HepG2 (cell line): ENCODE measurements around the gene IKZF3. TPM values are rescaled to one million over a fixed set of nuclear protein-coding genes. Genes with fewer than 3 reads are reported as not detected.
A peak's percentile ranks its signal among the peaks of the same experiment; 100 is the strongest.

Source experiments
- GATAD2A ChIP-seq: IDR thresholded peaks from 2 replicates; pipeline ENCODE4 v1.6.1; 2016
- IRF2 ChIP-seq: IDR thresholded peaks from 2 replicates; pipeline ENCODE4 v1.6.1; 2018; ENCODE audit warnings: missing genetic modification reagents, missing compliant biosample characterization
- RBFOX2 ChIP-seq: fragments of 200-400 bp; formaldehyde crosslinking; IDR thresholded peaks from 2 replicates; pipeline ENCODE4 v1.6.1; 2017; ENCODE audit warnings: low read depth, mild to moderate bottlenecking, low read length
- SMAD3 ChIP-seq: sonication (generic); formaldehyde crosslinking; IDR thresholded peaks from 2 replicates; pipeline ENCODE4 v1.4.0; 2020; ENCODE audit warnings: missing genetic modification reagents
- THYN1 ChIP-seq: sonication (generic); formaldehyde crosslinking; IDR thresholded peaks from 2 replicates; pipeline ENCODE4 v1.8.1; 2023; ENCODE audit warnings: low read depth, mild to moderate bottlenecking, moderate library complexity, missing genetic modification reagents, borderline replicate concordance
- ZFY ChIP-seq: sonication (generic); formaldehyde crosslinking; IDR thresholded peaks from 2 replicates; pipeline ENCODE4 v1.4.0; 2020; ENCODE audit warnings: missing genetic modification reagents
- ZNF510 ChIP-seq: sonication (generic); formaldehyde crosslinking; IDR thresholded peaks from 2 replicates; pipeline ENCODE4 v1.4.0; 2020; ENCODE audit warnings: low read depth, mild to moderate bottlenecking, missing genetic modification reagents
- ZNF670 ChIP-seq: sonication (generic); formaldehyde crosslinking; IDR thresholded peaks from 2 replicates; pipeline ENCODE4 v1.8.0; 2022; ENCODE audit warnings: mild to moderate bottlenecking, missing genetic modification reagents, borderline replicate concordance
- polyA plus RNA-seq, 8 experiments: library from polyadenylated mRNA; depleted of rRNA in 3 of 8; stranded (reverse) in 7 of 8; unstranded in 1 of 8; fragments of >200 nt; fragmentation: Illumina TruSeq in 4 of 8; extraction: Trizol in 4 of 8; gene quantifications; 2 replicates each; pipeline versions ENCODE4 v1.2.1 to v1.2.3, GENCODE V29; 2011 to 2016; ENCODE audit warnings: low read depth in 4 of 8, missing spikeins in 1 of 8, mixed read lengths in 1 of 8; ENCODE audit not compliant: insufficient read depth in 1 of 8
- total RNA-seq, 5 experiments: library from RNA; depleted of rRNA; stranded (reverse); fragments of >200 nt; fragmentation: Illumina TruSeq; extraction: Trizol; gene quantifications; 2 replicates each; pipeline ENCODE4 v1.2.3, GENCODE V29; 2016; ENCODE audit warnings: low read depth in 1 of 5
- TF ChIP-seq, protein P1 (sequence below): sonication (generic); formaldehyde crosslinking; IDR thresholded peaks from 2 replicates; pipeline ENCODE4 v1.8.0; 2022; ENCODE audit warnings: low read depth, missing genetic modification reagents
- TF ChIP-seq, protein P2 (sequence below): fragments of 450-650 bp; IDR thresholded peaks from 2 replicates; pipeline ENCODE4 v1.6.1; 2016
- TF ChIP-seq, protein P3 (sequence below): sonication (generic); formaldehyde crosslinking; IDR thresholded peaks from 2 replicates; pipeline ENCODE4 v1.4.0; 2020; ENCODE audit warnings: missing genetic modification reagents
- TF ChIP-seq, protein P4 (sequence below): IDR thresholded peaks from 2 replicates; pipeline ENCODE4 v1.6.1; 2016; ENCODE audit warnings: missing compliant biosample characterization, missing genetic modification reagents, borderline replicate concordance
- TF ChIP-seq, protein P5 (sequence below): sonication (generic); formaldehyde crosslinking; IDR thresholded peaks from 2 replicates; pipeline ENCODE4 v1.4.0; 2020; ENCODE audit warnings: mild to moderate bottlenecking, low read depth, missing genetic modification reagents
- TF ChIP-seq, protein P6 (sequence below): fragments of 450-650 bp; IDR thresholded peaks from 2 replicates; pipeline ENCODE4 v1.6.1; 2017

The IKZF3 gene
- total and polyA plus RNA-seq, 2 of the 13 experiments (the other 11 are each of a cell fraction or from before 2014, with no cell fraction given) = not detected

DNA sequence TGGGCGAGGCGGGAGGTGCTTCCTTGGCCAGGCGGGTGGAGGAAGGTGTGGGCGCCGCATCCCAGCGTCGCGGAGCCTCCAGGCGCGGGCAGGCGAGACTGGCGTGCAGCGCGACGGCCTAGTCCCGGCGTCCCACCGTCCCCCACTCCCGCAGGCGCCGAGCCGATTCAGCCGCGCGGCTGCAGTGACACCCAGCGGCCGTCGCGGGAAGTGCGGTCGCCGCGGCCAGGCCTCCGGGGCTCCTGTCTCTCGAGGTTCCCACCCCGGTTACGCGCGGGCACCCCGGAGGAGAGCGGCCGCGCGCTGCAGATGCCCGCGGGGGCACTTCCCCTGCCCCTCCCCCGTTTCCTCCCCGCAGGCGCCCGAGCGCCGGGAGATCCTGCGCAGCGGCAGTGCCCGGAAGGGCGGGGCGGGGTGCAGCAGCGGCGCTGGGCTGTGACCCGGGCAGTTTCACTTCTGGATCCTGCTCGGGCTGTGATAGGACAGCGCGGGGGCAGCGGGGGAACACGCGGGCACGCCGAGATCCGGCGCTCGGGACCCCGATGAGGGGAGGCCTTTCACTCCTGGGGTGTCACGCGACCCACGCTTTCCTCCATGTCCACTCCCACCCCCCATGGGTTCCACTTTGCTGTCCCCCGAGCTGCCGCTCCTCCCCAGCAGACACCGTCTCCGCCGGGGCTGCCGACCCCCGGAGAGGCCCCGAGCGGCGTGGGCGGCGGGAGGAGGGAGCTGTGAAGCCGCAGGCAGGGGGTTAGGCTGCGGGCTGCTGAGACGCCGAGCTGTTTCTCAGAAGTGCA, 109.8 kb downstream of the IKZF3 start (continued):
- TF ChIP-seq, protein P1, sequence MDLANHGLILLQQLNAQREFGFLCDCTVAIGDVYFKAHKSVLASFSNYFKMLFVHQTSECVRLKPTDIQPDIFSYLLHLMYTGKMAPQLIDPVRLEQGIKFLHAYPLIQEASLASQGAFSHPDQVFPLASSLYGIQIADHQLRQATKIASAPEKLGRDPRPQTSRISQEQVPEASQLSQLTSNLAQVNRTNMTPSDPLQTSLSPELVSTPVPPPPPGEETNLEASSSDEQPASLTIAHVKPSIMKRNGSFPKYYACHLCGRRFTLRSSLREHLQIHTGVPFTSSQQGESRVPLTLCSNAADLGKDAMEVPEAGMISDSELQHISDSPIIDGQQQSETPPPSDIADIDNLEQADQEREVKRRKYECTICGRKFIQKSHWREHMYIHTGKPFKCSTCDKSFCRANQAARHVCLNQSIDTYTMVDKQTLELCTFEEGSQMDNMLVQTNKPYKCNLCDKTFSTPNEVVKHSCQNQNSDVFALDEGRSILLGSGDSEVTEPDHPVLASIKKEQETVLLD (CRISPR knock-in tag) = peak; percentile 95
- 0 out of 2 replicates have a peak, but pooled peaks have one; percentile 63 for TF ChIP-seq ZNF510 (CRISPR knock-in tag)
- TF ChIP-seq, protein P2, sequence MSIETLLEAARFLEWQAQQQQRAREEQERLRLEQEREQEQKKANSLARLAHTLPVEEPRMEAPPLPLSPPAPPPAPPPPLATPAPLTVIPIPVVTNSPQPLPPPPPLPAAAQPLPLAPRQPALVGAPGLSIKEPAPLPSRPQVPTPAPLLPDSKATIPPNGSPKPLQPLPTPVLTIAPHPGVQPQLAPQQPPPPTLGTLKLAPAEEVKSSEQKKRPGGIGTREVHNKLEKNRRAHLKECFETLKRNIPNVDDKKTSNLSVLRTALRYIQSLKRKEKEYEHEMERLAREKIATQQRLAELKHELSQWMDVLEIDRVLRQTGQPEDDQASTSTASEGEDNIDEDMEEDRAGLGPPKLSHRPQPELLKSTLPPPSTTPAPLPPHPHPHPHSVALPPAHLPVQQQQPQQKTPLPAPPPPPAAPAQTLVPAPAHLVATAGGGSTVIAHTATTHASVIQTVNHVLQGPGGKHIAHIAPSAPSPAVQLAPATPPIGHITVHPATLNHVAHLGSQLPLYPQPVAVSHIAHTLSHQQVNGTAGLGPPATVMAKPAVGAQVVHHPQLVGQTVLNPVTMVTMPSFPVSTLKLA = no peak
- TF ChIP-seq, protein P3, sequence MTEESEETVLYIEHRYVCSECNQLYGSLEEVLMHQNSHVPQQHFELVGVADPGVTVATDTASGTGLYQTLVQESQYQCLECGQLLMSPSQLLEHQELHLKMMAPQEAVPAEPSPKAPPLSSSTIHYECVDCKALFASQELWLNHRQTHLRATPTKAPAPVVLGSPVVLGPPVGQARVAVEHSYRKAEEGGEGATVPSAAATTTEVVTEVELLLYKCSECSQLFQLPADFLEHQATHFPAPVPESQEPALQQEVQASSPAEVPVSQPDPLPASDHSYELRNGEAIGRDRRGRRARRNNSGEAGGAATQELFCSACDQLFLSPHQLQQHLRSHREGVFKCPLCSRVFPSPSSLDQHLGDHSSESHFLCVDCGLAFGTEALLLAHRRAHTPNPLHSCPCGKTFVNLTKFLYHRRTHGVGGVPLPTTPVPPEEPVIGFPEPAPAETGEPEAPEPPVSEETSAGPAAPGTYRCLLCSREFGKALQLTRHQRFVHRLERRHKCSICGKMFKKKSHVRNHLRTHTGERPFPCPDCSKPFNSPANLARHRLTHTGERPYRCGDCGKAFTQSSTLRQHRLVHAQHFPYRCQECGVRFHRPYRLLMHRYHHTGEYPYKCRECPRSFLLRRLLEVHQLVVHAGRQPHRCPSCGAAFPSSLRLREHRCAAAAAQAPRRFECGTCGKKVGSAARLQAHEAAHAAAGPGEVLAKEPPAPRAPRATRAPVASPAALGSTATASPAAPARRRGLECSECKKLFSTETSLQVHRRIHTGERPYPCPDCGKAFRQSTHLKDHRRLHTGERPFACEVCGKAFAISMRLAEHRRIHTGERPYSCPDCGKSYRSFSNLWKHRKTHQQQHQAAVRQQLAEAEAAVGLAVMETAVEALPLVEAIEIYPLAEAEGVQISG (CRISPR knock-in tag) = peak; percentile 94
- TF ChIP-seq, protein P4, sequence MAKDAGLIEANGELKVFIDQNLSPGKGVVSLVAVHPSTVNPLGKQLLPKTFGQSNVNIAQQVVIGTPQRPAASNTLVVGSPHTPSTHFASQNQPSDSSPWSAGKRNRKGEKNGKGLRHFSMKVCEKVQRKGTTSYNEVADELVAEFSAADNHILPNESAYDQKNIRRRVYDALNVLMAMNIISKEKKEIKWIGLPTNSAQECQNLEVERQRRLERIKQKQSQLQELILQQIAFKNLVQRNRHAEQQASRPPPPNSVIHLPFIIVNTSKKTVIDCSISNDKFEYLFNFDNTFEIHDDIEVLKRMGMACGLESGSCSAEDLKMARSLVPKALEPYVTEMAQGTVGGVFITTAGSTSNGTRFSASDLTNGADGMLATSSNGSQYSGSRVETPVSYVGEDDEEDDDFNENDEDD (CRISPR knock-in tag) = peak; percentile 86
- peak; percentile 74 for TF ChIP-seq GATAD2A (CRISPR knock-in tag)
- TF ChIP-seq, protein P5, sequence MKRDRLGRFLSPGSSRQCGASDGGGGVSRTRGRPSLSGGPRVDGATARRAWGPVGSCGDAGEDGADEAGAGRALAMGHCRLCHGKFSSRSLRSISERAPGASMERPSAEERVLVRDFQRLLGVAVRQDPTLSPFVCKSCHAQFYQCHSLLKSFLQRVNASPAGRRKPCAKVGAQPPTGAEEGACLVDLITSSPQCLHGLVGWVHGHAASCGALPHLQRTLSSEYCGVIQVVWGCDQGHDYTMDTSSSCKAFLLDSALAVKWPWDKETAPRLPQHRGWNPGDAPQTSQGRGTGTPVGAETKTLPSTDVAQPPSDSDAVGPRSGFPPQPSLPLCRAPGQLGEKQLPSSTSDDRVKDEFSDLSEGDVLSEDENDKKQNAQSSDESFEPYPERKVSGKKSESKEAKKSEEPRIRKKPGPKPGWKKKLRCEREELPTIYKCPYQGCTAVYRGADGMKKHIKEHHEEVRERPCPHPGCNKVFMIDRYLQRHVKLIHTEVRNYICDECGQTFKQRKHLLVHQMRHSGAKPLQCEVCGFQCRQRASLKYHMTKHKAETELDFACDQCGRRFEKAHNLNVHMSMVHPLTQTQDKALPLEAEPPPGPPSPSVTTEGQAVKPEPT (CRISPR knock-in tag) = 0 out of 2 replicates have a peak, but pooled peaks have one; percentile 91
- TF ChIP-seq ZFY (CRISPR knock-in tag) = peak; percentile 97
- TF ChIP-seq THYN1 (CRISPR knock-in tag) = no peak
- TF ChIP-seq ZNF670 (CRISPR knock-in tag) = peak; percentile 94
- TF ChIP-seq RBFOX2 = peak; percentile 82
- TF ChIP-seq IRF2 = peak; percentile 95
- TF ChIP-seq, protein P6, sequence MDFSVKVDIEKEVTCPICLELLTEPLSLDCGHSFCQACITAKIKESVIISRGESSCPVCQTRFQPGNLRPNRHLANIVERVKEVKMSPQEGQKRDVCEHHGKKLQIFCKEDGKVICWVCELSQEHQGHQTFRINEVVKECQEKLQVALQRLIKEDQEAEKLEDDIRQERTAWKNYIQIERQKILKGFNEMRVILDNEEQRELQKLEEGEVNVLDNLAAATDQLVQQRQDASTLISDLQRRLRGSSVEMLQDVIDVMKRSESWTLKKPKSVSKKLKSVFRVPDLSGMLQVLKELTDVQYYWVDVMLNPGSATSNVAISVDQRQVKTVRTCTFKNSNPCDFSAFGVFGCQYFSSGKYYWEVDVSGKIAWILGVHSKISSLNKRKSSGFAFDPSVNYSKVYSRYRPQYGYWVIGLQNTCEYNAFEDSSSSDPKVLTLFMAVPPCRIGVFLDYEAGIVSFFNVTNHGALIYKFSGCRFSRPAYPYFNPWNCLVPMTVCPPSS = no peak
- peak; percentile 88 for TF ChIP-seq SMAD3
